Measurements from ENCODE around the gene CARS2.

Gene CARS2

DNA sequence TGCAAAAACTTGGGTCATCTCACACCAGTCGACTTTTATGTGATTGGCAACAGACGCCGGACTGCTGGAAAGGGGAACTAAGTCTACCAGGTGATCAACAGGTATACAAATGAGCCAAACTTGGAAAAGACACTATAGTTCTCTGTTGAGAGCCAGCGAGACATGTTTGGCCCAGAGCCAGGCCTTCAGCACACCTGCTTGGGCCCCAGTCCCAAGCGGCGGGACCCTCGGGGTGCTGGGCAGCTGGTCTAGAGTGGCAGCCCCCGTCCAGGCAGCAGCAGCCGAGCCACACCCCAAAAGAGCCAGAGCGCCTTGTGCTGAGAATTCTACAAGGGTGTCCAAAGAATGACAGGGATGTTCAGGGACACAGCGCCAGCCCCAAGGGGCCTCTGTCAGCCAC is 62.6 kb downstream of the CARS2 start:
- TF ChIP-seq EZH2 (IDR thresholded peaks at IDR 0.05) (no peak), FOXP2 (optimal IDR thresholded peaks at IDR 0.05; ENCODE audit: control extremely low read depth, extremely low read length, insufficient read depth) (no peak), POLR2AphosphoS5 (IDR thresholded peaks at IDR 0.05; ENCODE audit: borderline replicate concordance, low read depth, low read length) (no peak)
- Histone ChIP-seq H3K27ac (no peak overlapping the region), H3K4me3 (no peak overlapping the region), H3K9ac (ENCODE audit: insufficient read length) (no peak overlapping the region), H3K9me3 (ENCODE audit: low read depth, low read length) (no peaks in the 10 kb centered on the region), H3K36me3 (ENCODE audit: insufficient read depth, low read length) (peaks cover 13% of the 10 kb centered on the region)
- DNase-seq (ENCODE audit: low read depth, low spot score): no peak

DNA sequence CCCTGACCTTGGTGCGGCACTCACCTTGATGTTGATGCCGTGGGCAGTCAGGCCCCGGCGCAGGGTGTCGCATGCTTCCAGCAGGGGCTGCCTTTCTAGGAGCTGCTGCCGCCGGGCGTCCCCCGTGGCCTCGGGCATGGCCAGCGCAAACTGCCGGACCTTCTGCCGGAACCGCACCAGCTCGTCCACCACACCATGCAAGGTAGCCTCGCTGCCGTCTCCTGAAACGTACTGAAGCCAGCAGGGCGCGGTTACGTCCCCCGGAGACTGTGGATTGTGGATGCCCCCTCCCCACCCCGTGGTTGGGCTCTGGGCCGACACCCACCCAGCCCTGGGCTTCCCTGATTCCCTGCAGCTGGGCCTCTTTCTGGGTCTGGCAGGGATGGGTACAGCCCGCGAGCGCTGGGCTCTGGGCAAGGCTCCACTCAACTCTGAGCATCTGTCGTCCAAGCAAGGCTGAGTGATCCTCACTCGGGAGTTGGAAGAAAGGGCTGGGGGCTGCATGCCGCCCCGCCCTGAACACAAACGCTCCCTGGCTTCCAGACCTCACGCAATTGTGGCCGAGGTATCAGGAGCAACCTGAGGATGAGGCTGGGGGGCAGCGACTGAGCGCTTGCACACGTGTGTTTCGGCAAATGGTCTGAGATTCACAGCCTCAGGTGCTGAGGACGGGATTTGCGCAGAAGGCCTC is 63.5 kb downstream of the CARS2 start:
- no peak overlapping the region for H3K27ac ChIP-seq
- H3K9me3 ChIP-seq (ENCODE audit: low read depth, low read length): no peaks in the 10 kb centered on the region
- H3K4me3 ChIP-seq: no peak overlapping the region
- peaks cover 20% of the 10 kb centered on the region for H3K36me3 ChIP-seq (ENCODE audit: insufficient read depth, low read length)
- H3K9ac ChIP-seq (ENCODE audit: insufficient read length): no peak overlapping the region
- no peak for DNase-seq (ENCODE audit: low read depth, low spot score)
- no peak for TF ChIP-seq EZH2 (IDR thresholded peaks at IDR 0.05)
- no peak for TF ChIP-seq POLR2AphosphoS5 (IDR thresholded peaks at IDR 0.05; ENCODE audit: borderline replicate concordance, low read depth, low read length)
- no peak for TF ChIP-seq FOXP2 (optimal IDR thresholded peaks at IDR 0.05; ENCODE audit: control extremely low read depth, extremely low read length, insufficient read depth)

DNA sequence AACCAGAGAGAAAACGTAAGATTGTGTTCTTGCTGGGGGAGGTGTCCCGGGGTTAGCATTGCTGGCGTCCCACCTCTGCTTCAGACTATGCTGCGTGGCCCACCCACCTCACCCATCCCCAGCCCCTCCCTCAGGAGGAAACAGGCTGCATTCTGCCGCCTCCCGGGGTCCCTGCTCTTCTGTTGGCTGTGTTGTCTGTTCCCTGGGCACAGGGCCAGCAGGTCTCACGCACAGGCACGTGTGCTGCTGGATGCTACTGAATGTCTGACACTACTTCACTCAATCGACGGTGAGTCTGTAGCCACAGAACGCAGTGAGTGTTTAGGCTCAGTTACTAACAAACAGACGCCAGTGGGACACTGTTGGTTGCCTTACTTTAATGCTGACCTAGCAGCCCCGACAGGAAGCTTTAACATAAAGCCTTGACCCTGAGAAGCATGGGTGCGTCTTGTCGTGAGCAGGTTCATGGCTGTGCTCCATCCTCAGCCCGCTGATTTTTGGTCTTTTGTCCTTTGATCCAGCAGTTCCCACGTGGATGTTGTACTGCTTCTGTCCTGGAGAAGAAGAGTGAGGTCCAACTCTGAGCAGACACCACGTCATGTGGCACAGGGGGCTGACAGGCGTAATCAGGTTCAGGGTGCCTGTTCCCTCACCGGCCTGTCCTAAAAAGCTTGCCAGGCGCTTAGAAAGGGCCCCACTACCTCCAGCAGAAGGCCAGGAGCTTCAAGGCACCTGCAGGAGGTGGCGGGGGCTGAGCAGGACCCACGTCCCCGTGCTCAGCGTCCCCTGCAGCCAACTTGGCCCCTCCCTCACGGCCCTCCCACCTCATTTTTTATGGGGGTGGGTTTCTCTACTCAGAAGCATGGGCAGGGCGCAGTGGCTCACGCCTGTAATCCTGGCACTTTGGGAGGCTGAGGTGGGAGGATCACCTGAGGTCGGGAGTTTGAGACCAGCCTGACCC is 64.6 kb downstream of the CARS2 start:
- DNase-seq (ENCODE audit: low read depth, low spot score): no peak
- TF ChIP-seq FOXP2 (optimal IDR thresholded peaks at IDR 0.05; ENCODE audit: control extremely low read depth, extremely low read length, insufficient read depth): no peak
- TF ChIP-seq EZH2 (IDR thresholded peaks at IDR 0.05): no peak
- no peak for TF ChIP-seq POLR2AphosphoS5 (IDR thresholded peaks at IDR 0.05; ENCODE audit: borderline replicate concordance, low read depth, low read length)
- no peak overlapping the region for H3K9ac ChIP-seq (ENCODE audit: insufficient read length)
- H3K36me3 ChIP-seq (ENCODE audit: insufficient read depth, low read length): peaks cover 30% of the 10 kb centered on the region
- H3K4me3 ChIP-seq: no peak overlapping the region
- no peak overlapping the region for H3K27ac ChIP-seq
- H3K9me3 ChIP-seq (ENCODE audit: low read depth, low read length): no peaks in the 10 kb centered on the region

DNA sequence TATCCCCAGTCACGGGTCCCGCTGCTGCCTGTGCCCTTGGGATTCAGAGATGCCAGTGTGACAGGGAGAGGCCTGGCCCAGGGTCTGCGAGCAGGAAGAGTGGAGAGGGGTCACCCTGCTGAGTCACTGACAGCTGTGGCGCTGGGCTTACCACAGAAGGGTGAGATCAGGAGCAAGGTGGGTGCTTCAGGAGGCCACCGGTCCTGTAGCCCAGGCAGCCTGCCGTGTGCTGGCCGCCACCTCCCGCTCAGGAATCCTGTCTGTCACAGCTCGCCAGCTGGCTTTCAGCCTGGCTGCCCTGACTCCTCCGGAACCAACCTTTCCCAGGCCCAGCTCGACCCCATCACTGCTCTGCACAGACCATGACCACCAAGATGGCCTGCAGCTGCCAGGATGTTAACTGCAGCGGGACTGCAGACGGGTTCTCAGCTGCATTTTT is 65.3 kb downstream of the CARS2 start:
- Histone ChIP-seq H3K9ac (ENCODE audit: insufficient read length) (no peak overlapping the region), H3K36me3 (ENCODE audit: insufficient read depth, low read length) (peaks cover 37% of the 10 kb centered on the region), H3K9me3 (ENCODE audit: low read depth, low read length) (no peaks in the 10 kb centered on the region), H3K4me3 (no peak overlapping the region), H3K27ac (no peak overlapping the region)
- DNase-seq (ENCODE audit: low read depth, low spot score): no peak
- TF ChIP-seq EZH2 (IDR thresholded peaks at IDR 0.05): no peak
- no peak for TF ChIP-seq POLR2AphosphoS5 (IDR thresholded peaks at IDR 0.05; ENCODE audit: borderline replicate concordance, low read depth, low read length)
- no peak for TF ChIP-seq FOXP2 (optimal IDR thresholded peaks at IDR 0.05; ENCODE audit: control extremely low read depth, extremely low read length, insufficient read depth)

DNA sequence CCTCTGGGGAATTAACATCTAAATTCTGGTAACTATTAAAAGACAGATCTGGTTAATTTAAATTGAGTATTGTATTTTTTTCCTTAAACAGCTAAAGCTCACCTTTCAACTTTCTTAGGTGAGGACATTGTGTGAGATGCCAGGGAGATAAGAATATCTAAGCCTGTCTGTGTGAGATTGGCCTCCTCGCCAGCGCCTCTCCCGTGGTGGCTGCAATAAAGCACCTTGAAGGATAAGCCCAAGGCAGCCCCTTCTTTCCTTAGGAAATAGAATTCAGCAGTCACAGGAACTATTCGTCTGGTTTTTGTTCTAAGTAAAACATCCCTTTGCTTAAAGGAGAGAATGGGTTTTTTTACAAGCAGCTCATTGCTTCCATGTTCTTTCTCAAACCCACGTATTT is 66.0 kb downstream of the CARS2 start:
- peaks cover 44% of the 10 kb centered on the region for H3K36me3 ChIP-seq (ENCODE audit: insufficient read depth, low read length)
- TF ChIP-seq POLR2AphosphoS5 (IDR thresholded peaks at IDR 0.05; ENCODE audit: borderline replicate concordance, low read depth, low read length): no peak
- no peak for TF ChIP-seq FOXP2 (optimal IDR thresholded peaks at IDR 0.05; ENCODE audit: control extremely low read depth, extremely low read length, insufficient read depth)
- TF ChIP-seq EZH2 (IDR thresholded peaks at IDR 0.05): no peak
- no peak overlapping the region for H3K27ac ChIP-seq
- no peak overlapping the region for H3K9ac ChIP-seq (ENCODE audit: insufficient read length)
- DNase-seq (ENCODE audit: low read depth, low spot score): no peak
- no peaks in the 10 kb centered on the region for H3K9me3 ChIP-seq (ENCODE audit: low read depth, low read length)
- H3K4me3 ChIP-seq: no peak overlapping the region

DNA sequence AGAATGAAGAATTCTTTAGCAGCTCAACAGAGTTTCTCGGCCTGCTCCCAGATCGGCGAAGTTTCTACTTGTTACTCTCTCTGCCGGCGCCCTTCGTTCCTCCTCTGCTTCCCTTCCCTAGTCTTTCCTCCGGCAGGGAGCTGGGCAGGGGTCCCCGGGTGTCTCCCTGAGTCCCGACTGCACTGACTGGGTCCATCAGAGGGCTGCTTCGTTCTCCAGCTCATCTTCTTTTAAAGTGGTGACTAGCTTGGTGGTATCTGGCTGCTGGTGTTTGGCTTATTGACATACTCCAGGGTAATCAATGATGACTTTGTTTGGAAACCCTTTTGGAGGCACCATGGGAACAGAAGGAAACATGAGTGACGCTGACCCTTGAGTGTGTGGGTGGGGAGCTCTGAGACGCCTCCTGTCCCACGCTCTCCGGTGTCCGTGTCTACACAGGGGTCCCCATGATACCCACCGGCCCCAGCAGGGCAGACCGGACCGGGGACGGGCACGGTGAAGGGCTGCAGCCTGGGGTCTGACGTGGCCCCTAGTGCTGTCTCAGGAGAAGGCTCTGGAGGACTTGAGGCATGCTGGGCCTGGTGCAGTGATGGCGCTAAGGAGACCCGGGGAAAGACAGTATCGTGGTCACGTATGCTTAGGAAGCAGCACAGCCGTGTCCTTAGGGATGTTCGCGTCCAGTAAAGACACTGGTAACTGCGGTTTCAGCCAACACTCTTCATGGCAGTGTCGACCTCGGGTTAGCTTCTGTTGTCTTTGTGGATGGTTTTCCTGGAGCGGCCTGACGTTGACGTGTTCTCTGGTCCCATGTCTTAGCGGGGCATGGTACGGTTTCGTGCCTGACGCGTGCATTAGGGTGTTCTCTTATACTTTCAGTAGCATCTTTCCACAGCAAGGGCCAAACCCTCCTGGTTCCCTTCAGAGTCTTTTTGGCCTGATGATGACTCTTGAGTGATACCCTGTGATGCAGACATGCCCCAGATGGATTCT is 66.8 kb downstream of the CARS2 start:
- TF ChIP-seq EZH2 (IDR thresholded peaks at IDR 0.05) (no peak), POLR2AphosphoS5 (IDR thresholded peaks at IDR 0.05; ENCODE audit: borderline replicate concordance, low read depth, low read length) (0 out of 2 replicates have a peak, but pooled peaks have one; percentile 26), FOXP2 (optimal IDR thresholded peaks at IDR 0.05; ENCODE audit: control extremely low read depth, extremely low read length, insufficient read depth) (no peak)
- H3K27ac ChIP-seq: 0 out of 2 replicates have a peak overlapping the region, but pooled peaks have one; percentile 25
- no peak overlapping the region for H3K4me3 ChIP-seq
- no peak for DNase-seq (ENCODE audit: low read depth, low spot score)
- H3K9me3 ChIP-seq (ENCODE audit: low read depth, low read length): no peaks in the 10 kb centered on the region
- no peak overlapping the region for H3K9ac ChIP-seq (ENCODE audit: insufficient read length)
- H3K36me3 ChIP-seq (ENCODE audit: insufficient read depth, low read length): peaks cover 51% of the 10 kb centered on the region

DNA sequence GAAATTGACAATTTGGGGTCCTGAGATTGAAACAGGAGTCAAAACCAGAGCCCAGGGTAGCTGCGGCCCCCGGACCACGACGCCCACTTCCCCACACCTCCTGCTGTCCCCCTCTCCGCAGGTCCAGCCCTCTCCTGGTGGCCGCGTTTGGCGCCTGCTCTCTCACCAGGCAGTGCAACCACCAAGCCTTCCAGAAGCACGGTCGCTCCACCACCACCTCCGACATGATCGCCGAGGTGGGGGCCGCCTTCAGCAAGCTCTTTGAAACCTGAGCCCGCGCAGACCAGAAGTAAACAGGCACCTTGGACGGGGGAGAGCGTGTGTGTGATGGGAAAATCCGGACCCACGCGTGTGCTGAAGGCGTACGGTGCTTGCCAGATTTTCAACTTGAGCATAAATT is 67.7 kb downstream of the CARS2 start:
- H3K27ac ChIP-seq: no peak overlapping the region
- TF ChIP-seq EZH2 (IDR thresholded peaks at IDR 0.05): no peak
- TF ChIP-seq POLR2AphosphoS5 (IDR thresholded peaks at IDR 0.05; ENCODE audit: borderline replicate concordance, low read depth, low read length): no peak
- TF ChIP-seq FOXP2 (optimal IDR thresholded peaks at IDR 0.05; ENCODE audit: control extremely low read depth, extremely low read length, insufficient read depth): no peak
- DNase-seq (ENCODE audit: low read depth, low spot score): no peak
- H3K9me3 ChIP-seq (ENCODE audit: low read depth, low read length): no peaks in the 10 kb centered on the region
- no peak overlapping the region for H3K9ac ChIP-seq (ENCODE audit: insufficient read length)
- no peak overlapping the region for H3K4me3 ChIP-seq
- H3K36me3 ChIP-seq (ENCODE audit: insufficient read depth, low read length): peaks cover 51% of the 10 kb centered on the region

All from SK-N-MC (cell line).